Esophagus squamous epithelium (tissue), 4 donors: ENCODE results near the gene KDM3B.
"Not testable (repeated sequence)": the region's sequence is repeated elsewhere in the genome, so short reads cannot be mapped to it uniquely, and the experiment has no call there.

Experiments used
- CTCF ChIP-seq, 6 experiments: fragments of 450-650 bp in 4 of 6; fragments of 200-600 bp in 2 of 6; sonication (generic) in 2 of 6; IDR thresholded peaks; one replicate each; pipeline ENCODE4 v1.5.1; 2016 to 2019; ENCODE audit warnings: antibody characterized with exemption in 6 of 6, mild to moderate bottlenecking in 4 of 6, moderate library complexity in 4 of 6
- POLR2A ChIP-seq, 4 donors: fragments of 450-650 bp; IDR thresholded peaks; one replicate each; pipeline ENCODE4 v1.6.1; 2017; ENCODE audit warnings: antibody characterized with exemption in 4 of 4, mild to moderate bottlenecking in 4 of 4, moderate library complexity in 3 of 4

DNA sequence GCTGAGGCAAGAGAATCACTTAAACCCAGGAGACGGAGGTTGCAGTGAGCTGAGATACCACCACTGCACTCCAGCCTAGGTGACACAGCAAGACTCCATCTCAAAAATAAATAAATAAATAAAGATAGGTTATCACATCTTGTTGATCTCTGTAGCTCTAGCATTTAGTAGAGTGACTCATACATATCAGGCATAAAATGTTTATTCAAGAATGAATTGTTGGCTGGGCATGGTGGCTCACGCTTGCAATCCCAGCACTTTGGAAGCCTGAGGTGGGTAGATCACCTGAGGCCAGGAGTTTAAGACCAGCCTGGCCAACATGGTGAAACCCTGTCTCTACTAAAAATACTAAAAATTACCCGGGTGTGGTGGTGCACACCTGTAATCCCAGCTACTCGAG is 34.3 kb upstream of the KDM3B start:
- TF ChIP-seq CTCF, POLR2A (IDR thresholded peaks at IDR 0.05): not testable (repeated sequence)
